Measurements from ENCODE around the gene CDC42EP2.

DNA sequence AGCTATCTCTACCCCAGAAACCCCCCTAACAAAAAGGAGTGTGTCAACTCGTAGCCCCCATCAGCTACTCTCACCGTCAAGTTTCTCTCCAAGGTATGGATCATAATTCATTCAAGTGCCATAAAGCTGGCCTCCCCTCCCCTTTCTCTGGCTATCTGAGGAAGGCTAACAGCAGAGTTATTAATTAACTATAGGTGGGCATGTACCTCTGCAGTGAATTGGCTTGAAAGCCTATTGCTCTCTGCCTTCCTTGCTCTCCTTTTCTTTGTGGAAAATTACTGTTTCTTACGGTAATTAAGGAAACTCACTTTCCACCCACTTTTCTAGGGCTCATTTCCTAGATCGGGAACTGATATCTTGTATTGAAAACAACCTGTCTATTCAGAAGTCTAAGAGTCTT is 38.8 kb upstream of the CDC42EP2 start:
- TF ChIP-seq CTCF (conservative IDR thresholded peaks at IDR 0.05; ENCODE audit: low read length) (no peak), EZH2phosphoT487 (IDR thresholded peaks at IDR 0.05; ENCODE audit: borderline replicate concordance, low read depth, low read length) (no peak)

Data from OCI-LY7 (cell line).